Epithelial cell of prostate (primary cell): Measurements from ENCODE around the gene GAK.

Experiments used
- DNase-seq: peaks from one replicate; pipeline ENCODE4 v3.0.0-alpha.2; 2011; ENCODE audit warnings: low read depth, low spot score
- H3K27ac ChIP-seq: fragments of 450-650 bp; 2 replicates; pipeline ENCODE4 v1.5.1; 2017; ENCODE audit warnings: mild to moderate bottlenecking

Gene GAK

GRCh38 chr4:910366-911091 lies 21.6 kb downstream of the GAK start:
- H3K27ac ChIP-seq, result no peak overlapping the region
- no peak for DNase-seq

GRCh38 chr4:909821-910220 lies 22.3 kb downstream of the GAK start:
- H3K27ac ChIP-seq, result no peak overlapping the region
- DNase-seq, result no peak

GRCh38 chr4:909131-909571 lies 23.0 kb downstream of the GAK start:
- no peak overlapping the region for H3K27ac ChIP-seq
- DNase-seq, result no peak

GRCh38 chr4:907691-908425 lies 24.3 kb downstream of the GAK start:
- no peak overlapping the region for H3K27ac ChIP-seq
- no peak for DNase-seq

GRCh38 chr4:907103-907400 lies 25.1 kb downstream of the GAK start:
- DNase-seq, result no peak
- H3K27ac ChIP-seq, result no peak overlapping the region

GRCh38 chr4:906339-907102 lies 25.6 kb downstream of the GAK start:
- no peak overlapping the region for H3K27ac ChIP-seq
- no peak for DNase-seq

GRCh38 chr4:905485-906338 lies 26.4 kb downstream of the GAK start:
- no peak for DNase-seq
- H3K27ac ChIP-seq, result no peak overlapping the region

GRCh38 chr4:903066-904046 lies 28.8 kb downstream of the GAK start:
- no peak for DNase-seq
- H3K27ac ChIP-seq, result no peak overlapping the region

- no peak overlapping the region for H3K27ac ChIP-seq
- DNase-seq, result no peak
Measured at GRCh38 chr4:901192-901910, 30.8 kb downstream of the GAK start.

- DNase-seq, result no peak
- no peak overlapping the region for H3K27ac ChIP-seq
Measured at GRCh38 chr4:900721-901120, 31.4 kb downstream of the GAK start.

GRCh38 chr4:900073-900472 lies 32.0 kb downstream of the GAK start:
- H3K27ac ChIP-seq, result no peak overlapping the region
- DNase-seq, result no peak

GRCh38 chr4:899556-899906 lies 32.6 kb downstream of the GAK start:
- no peak overlapping the region for H3K27ac ChIP-seq
- DNase-seq, result no peak

GRCh38 chr4:898869-899555 lies 33.1 kb downstream of the GAK start:
- no peak for DNase-seq
- H3K27ac ChIP-seq, result no peak overlapping the region

- H3K27ac ChIP-seq, result no peak overlapping the region
- DNase-seq, result no peak
Measured at GRCh38 chr4:898123-898522, 34.0 kb downstream of the GAK start.

GRCh38 chr4:896630-897029 lies 35.5 kb downstream of the GAK start:
- no peak overlapping the region for H3K27ac ChIP-seq

GRCh38 chr4:896216-896615 lies 35.9 kb downstream of the GAK start:
- DNase-seq, result no peak

More at GRCh38 chr4:896630-897029, 35.5 kb downstream of the GAK start:
- no peak for DNase-seq

GRCh38 chr4:895596-895995 lies 36.5 kb downstream of the GAK start:
- H3K27ac ChIP-seq, result no peak overlapping the region
- no peak for DNase-seq

More at GRCh38 chr4:896216-896615, 35.9 kb downstream of the GAK start:
- H3K27ac ChIP-seq, result no peak overlapping the region
